Nephron (organoid): Measurements from ENCODE around the gene ZW10.
"Not testable (repeated sequence)": the region's sequence is repeated elsewhere in the genome, so short reads cannot be mapped to it uniquely, and the experiment has no call there.

Experiments
- H3K27ac Mint-ChIP-seq, 3 experiments: 2 replicates each; pipeline ENCODE4 v1.8.0; 2020; ENCODE audit warnings: mixed read lengths in 3 of 3, mild to moderate bottlenecking in 2 of 3, moderate library complexity in 1 of 3
- H3K27me3 Mint-ChIP-seq: 2 replicates; pipeline ENCODE4 v1.8.0; 2021; ENCODE audit warnings: low read depth, mild to moderate bottlenecking, moderate library complexity, mixed read lengths
- H3K36me3 Mint-ChIP-seq: 2 replicates; pipeline ENCODE4 v1.8.0; 2020; ENCODE audit warnings: low read depth, mixed read lengths
- H3K4me1 Mint-ChIP-seq: 2 replicates; pipeline ENCODE4 v1.8.0; 2020; ENCODE audit warnings: mixed read lengths
- H3K4me3 Mint-ChIP-seq, 3 experiments: 2 replicates each; pipeline ENCODE4 v1.8.0; 2020; ENCODE audit warnings: mild to moderate bottlenecking in 3 of 3, mixed read lengths in 3 of 3, moderate library complexity in 2 of 3
- H3K9me3 Mint-ChIP-seq: 2 replicates; pipeline ENCODE4 v1.8.0; 2020; ENCODE audit warnings: mixed read lengths
- CTCF ChIP-seq, 3 experiments: fragments of 200-600 bp; sonication (generic); IDR thresholded peaks; one replicate each; pipeline ENCODE4 v1.5.0; 2021; ENCODE audit warnings: antibody characterized with exemption in 3 of 3; ENCODE audit not compliant: unreplicated experiment in 3 of 3

The ZW10 gene

GRCh38 chr11:113771964-113772363, 1.5 kb downstream of the ZW10 start:
- no peak for TF ChIP-seq CTCF (IDR thresholded peaks at IDR 0.05; ENCODE audit: unreplicated experiment in 3 of 3)
- Mint-ChIP-seq H3K4me3 (peak overlapping the region; percentile 97 to 100 (median 97)), H3K27ac (peak overlapping the region; percentile 36 to 45 (median 39)), H3K36me3 (peaks cover 24% of the 10 kb centered on the region), H3K4me1 (peaks cover 16% of the 10 kb centered on the region), H3K9me3 (no peaks in the 10 kb centered on the region), H3K27me3 (peaks cover 16% of the 10 kb centered on the region)

GRCh38 chr11:113764527-113765219, 8.8 kb downstream of the ZW10 start:
- Mint-ChIP-seq H3K27me3 (no peaks in the 10 kb centered on the region), H3K4me1 (no peaks in the 10 kb centered on the region), H3K36me3 (peaks cover 73% of the 10 kb centered on the region), H3K27ac (no peak overlapping the region), H3K9me3 (peaks cover 9% of the 10 kb centered on the region), H3K4me3 (no peak overlapping the region)
- TF ChIP-seq CTCF (IDR thresholded peaks at IDR 0.05; ENCODE audit: unreplicated experiment in 3 of 3), result no peak

- H3K4me3 Mint-ChIP-seq, H3K27me3 Mint-ChIP-seq, H3K4me1 Mint-ChIP-seq, H3K9me3 Mint-ChIP-seq, H3K27ac Mint-ChIP-seq: not testable (repeated sequence)
- peaks cover 80% of the 10 kb centered on the region for H3K36me3 Mint-ChIP-seq
These were observed 10.5 kb downstream of the ZW10 start for GRCh38 chr11:113763040-113763439.

GRCh38 chr11:113760241-113760640, 13.3 kb downstream of the ZW10 start:
- Mint-ChIP-seq H3K4me1 (no peaks in the 10 kb centered on the region), H3K27ac (no peak overlapping the region), H3K36me3 (peaks cover 86% of the 10 kb centered on the region), H3K4me3 (no peak overlapping the region), H3K9me3 (peaks cover 10% of the 10 kb centered on the region), H3K27me3 (no peaks in the 10 kb centered on the region)
- no peak for TF ChIP-seq CTCF (IDR thresholded peaks at IDR 0.05; ENCODE audit: unreplicated experiment in 3 of 3)

GRCh38 chr11:113752932-113753331, 20.6 kb downstream of the ZW10 start:
- Mint-ChIP-seq H3K9me3 (peaks cover 8% of the 10 kb centered on the region), H3K4me1 (no peaks in the 10 kb centered on the region), H3K36me3 (peaks cover 47% of the 10 kb centered on the region), H3K4me3 (no peak overlapping the region), H3K27me3 (no peaks in the 10 kb centered on the region), H3K27ac (no peak overlapping the region)
- TF ChIP-seq CTCF (IDR thresholded peaks at IDR 0.05; ENCODE audit: unreplicated experiment in 3 of 3), result no peak

GRCh38 chr11:113736323-113736722, 37.2 kb downstream of the ZW10 start:
- Mint-ChIP-seq H3K27me3 (no peaks in the 10 kb centered on the region), H3K4me1 (peaks cover 18% of the 10 kb centered on the region), H3K4me3 (no peak overlapping the region), H3K27ac (no peak overlapping the region), H3K36me3 (peaks cover 76% of the 10 kb centered on the region), H3K9me3 (no peaks in the 10 kb centered on the region)
- no peak for TF ChIP-seq CTCF (IDR thresholded peaks at IDR 0.05; ENCODE audit: unreplicated experiment in 3 of 3)
